HepG2 (cell line): ENCODE data around the gene GRIN3B. TPM values are rescaled to one million over a fixed set of nuclear protein-coding genes. Genes with fewer than 3 reads are reported as not detected.

Experiments
- BHLHE40 ChIP-seq: IDR thresholded peaks from 2 replicates; pipeline ENCODE4 v1.6.1; 2011; ENCODE audit warnings: low read length, improper control_type of control experiment
- BORCS8-MEF2B ChIP-seq: sonication (generic); formaldehyde crosslinking; IDR thresholded peaks from 2 replicates; pipeline ENCODE4 v1.8.0; 2022; ENCODE audit warnings: mild to moderate bottlenecking, missing genetic modification reagents
- EED ChIP-seq: sonication (generic); formaldehyde crosslinking; IDR thresholded peaks from 2 replicates; pipeline ENCODE4 v1.5.0; 2020; ENCODE audit warnings: mild to moderate bottlenecking, missing genetic modification reagents
- FOXO1 ChIP-seq: sonication (generic); formaldehyde crosslinking; IDR thresholded peaks from 2 replicates; pipeline ENCODE4 v1.4.0; 2020; ENCODE audit warnings: missing genetic modification reagents
- GATAD1 ChIP-seq: IDR thresholded peaks from 2 replicates; pipeline ENCODE4 v1.6.1; 2016; ENCODE audit warnings: missing genetic modification reagents, missing compliant biosample characterization
- HOXA3 ChIP-seq: sonication (generic); formaldehyde crosslinking; IDR thresholded peaks from 2 replicates; pipeline ENCODE4 v1.5.0; 2020; ENCODE audit warnings: missing genetic modification reagents
- ISL2 ChIP-seq: sonication (generic); formaldehyde crosslinking; IDR thresholded peaks from 2 replicates; pipeline ENCODE4 v1.5.0; 2020; ENCODE audit warnings: missing genetic modification reagents
- MAFK ChIP-seq, 2 experiments: IDR thresholded peaks in 1 of 2; conservative IDR thresholded peaks in 1 of 2; 2 replicates each; pipeline ENCODE4 v1.6.1; 2011; ENCODE audit warnings: improper control_type of control experiment in 2 of 2, low read length in 2 of 2
- MAZ ChIP-seq, 2 experiments: sonication (generic) in 1 of 2; formaldehyde crosslinking in 1 of 2; IDR thresholded peaks; 2 replicates each; pipeline versions ENCODE4 v1.5.0 to v1.6.1; 2012 to 2020; ENCODE audit warnings: low read depth in 2 of 2, mild to moderate bottlenecking in 2 of 2, borderline replicate concordance in 1 of 2, improper control_type of control experiment in 1 of 2, low read length in 1 of 2, missing genetic modification reagents in 1 of 2, moderate library complexity in 1 of 2
- NONO ChIP-seq, 2 experiments: fragments of 450-650 bp in 1 of 2; sonication (generic) in 1 of 2; formaldehyde crosslinking in 1 of 2; IDR thresholded peaks in 1 of 2; conservative IDR thresholded peaks in 1 of 2; 2 replicates each; pipeline versions ENCODE4 v1.6.1 to v1.8.0; 2017 to 2022; ENCODE audit warnings: mild to moderate bottlenecking in 1 of 2, missing genetic modification reagents in 1 of 2, moderate library complexity in 1 of 2
- PHF8 ChIP-seq: sonication (generic); formaldehyde crosslinking; IDR thresholded peaks from 2 replicates; pipeline ENCODE4 v1.5.0; 2020; ENCODE audit warnings: missing genetic modification reagents
- PRMT3 ChIP-seq: sonication (generic); formaldehyde crosslinking; IDR thresholded peaks from 2 replicates; pipeline ENCODE4 v1.8.1; 2022; ENCODE audit warnings: low read depth, mild to moderate bottlenecking, moderate library complexity, missing genetic modification reagents, borderline replicate concordance
- RAD21 ChIP-seq: fragments of 450-650 bp; formaldehyde crosslinking; IDR thresholded peaks from 2 replicates; pipeline ENCODE4 v1.5.0; 2020; ENCODE audit warnings: mild to moderate bottlenecking
- REPIN1 ChIP-seq: sonication (generic); formaldehyde crosslinking; IDR thresholded peaks from 2 replicates; pipeline ENCODE4 v1.8.0; 2022; ENCODE audit warnings: missing genetic modification reagents, low read depth, mild to moderate bottlenecking, borderline replicate concordance
- SRSF1 ChIP-seq: fragments of 200-400 bp; formaldehyde crosslinking; optimal IDR thresholded peaks from 2 replicates; pipeline ENCODE3; 2017; ENCODE audit warnings: mild to moderate bottlenecking, low read depth, low read length, moderate library complexity
- TFDP2 ChIP-seq: sonication (generic); formaldehyde crosslinking; IDR thresholded peaks from 2 replicates; pipeline ENCODE4 v1.4.0; 2020; ENCODE audit warnings: missing genetic modification reagents
- ZBTB2 ChIP-seq: sonication (generic); formaldehyde crosslinking; IDR thresholded peaks from 2 replicates; pipeline ENCODE4 v1.8.0; 2022; ENCODE audit warnings: low read depth, missing genetic modification reagents
- ZBTB46 ChIP-seq: sonication (generic); formaldehyde crosslinking; IDR thresholded peaks from 2 replicates; pipeline ENCODE4 v1.4.0; 2020; ENCODE audit warnings: mild to moderate bottlenecking, missing genetic modification reagents, borderline replicate concordance
- ZBTB7A ChIP-seq: sonication (generic); formaldehyde crosslinking; IDR thresholded peaks from 2 replicates; pipeline ENCODE4 v1.8.0; 2022; ENCODE audit warnings: mild to moderate bottlenecking, missing genetic modification reagents
- ZFY ChIP-seq: sonication (generic); formaldehyde crosslinking; IDR thresholded peaks from 2 replicates; pipeline ENCODE4 v1.4.0; 2020; ENCODE audit warnings: missing genetic modification reagents
- ZNF232 ChIP-seq: sonication (generic); formaldehyde crosslinking; IDR thresholded peaks from 2 replicates; pipeline ENCODE4 v1.4.0; 2020; ENCODE audit warnings: missing genetic modification reagents, borderline replicate concordance
- ZNF652 ChIP-seq: IDR thresholded peaks from 2 replicates; pipeline ENCODE4 v1.6.1; 2016; ENCODE audit warnings: low read depth, borderline replicate concordance
- ZSCAN21 ChIP-seq: sonication (generic); formaldehyde crosslinking; IDR thresholded peaks from 2 replicates; pipeline ENCODE4 v1.8.0; 2022; ENCODE audit warnings: mild to moderate bottlenecking, missing genetic modification reagents, moderate library complexity, borderline replicate concordance
- polyA plus RNA-seq, 8 experiments: library from polyadenylated mRNA; depleted of rRNA in 3 of 8; stranded (reverse) in 7 of 8; unstranded in 1 of 8; fragments of >200 nt; fragmentation: Illumina TruSeq in 4 of 8; extraction: Trizol in 4 of 8; gene quantifications; 2 replicates each; pipeline versions ENCODE4 v1.2.1 to v1.2.3, GENCODE V29; 2011 to 2016; ENCODE audit warnings: low read depth in 4 of 8, missing spikeins in 1 of 8, mixed read lengths in 1 of 8; ENCODE audit not compliant: insufficient read depth in 1 of 8
- total RNA-seq, 5 experiments: library from RNA; depleted of rRNA; stranded (reverse); fragments of >200 nt; fragmentation: Illumina TruSeq; extraction: Trizol; gene quantifications; 2 replicates each; pipeline ENCODE4 v1.2.3, GENCODE V29; 2016; ENCODE audit warnings: low read depth in 1 of 5
- TF ChIP-seq, protein P1 (sequence below): sonication (generic); formaldehyde crosslinking; IDR thresholded peaks from 2 replicates; pipeline ENCODE4 v1.5.0; 2020; ENCODE audit warnings: missing genetic modification reagents, mild to moderate bottlenecking, borderline replicate concordance

GRIN3B gene
- total and polyA plus RNA-seq, 2 of the 13 experiments (the other 11 are each of a cell fraction or from before 2014, with no cell fraction given): 0.07 to 0.20 TPM

DNA sequence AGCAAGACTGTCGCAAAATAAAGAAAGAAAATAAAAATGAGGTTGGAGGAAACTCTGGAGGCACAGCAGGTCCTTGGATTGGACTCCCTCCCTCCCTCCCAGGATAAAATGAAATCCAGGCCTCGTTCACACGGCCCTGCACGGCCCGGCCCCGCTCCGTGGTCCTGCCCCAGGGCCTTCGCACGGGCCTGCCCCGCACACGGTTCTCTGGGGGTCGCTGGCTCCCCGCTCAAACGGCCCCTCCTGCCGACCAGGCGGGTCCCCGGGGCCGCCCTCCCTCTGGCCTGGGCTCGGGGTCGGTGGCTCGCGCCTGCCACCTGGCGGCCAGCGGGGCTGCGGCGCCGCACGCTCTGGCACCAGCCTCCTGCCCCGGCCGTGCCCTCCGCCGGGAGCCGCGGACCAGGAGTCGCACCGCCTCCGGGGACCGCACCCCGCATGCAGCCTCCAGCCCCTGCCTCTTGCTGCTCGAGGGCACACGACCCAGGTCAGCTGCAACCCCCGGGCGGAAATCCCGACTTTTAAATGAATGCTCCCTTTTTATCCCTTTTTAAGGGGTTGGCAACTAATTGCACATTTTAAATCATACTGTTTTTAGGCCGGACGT is 17.6 kb upstream of the GRIN3B start (continued):
- TF ChIP-seq TFDP2 (CRISPR knock-in tag): 0 out of 2 replicates have a peak, but pooled peaks have one; percentile 20
- peak; percentile 63; the same call in 1 of the 2 replicates for TF ChIP-seq MAZ (IDR thresholded peaks at IDR 0.05; ENCODE audit: borderline replicate concordance, low read depth, low read length)
- peak; percentile 94 for TF ChIP-seq MAZ (CRISPR knock-in tag; IDR thresholded peaks at IDR 0.05; ENCODE audit: low read depth)
- 0 out of 2 replicates have a peak, but pooled peaks have one; percentile 8 for TF ChIP-seq ZNF232 (CRISPR knock-in tag)
- TF ChIP-seq ZBTB46 (CRISPR knock-in tag): no peak
- peak; percentile 74; the same call in 1 of the 2 replicates for TF ChIP-seq HOXA3
- TF ChIP-seq FOXO1 (CRISPR knock-in tag): peak; percentile 38; the same call in 1 of the 2 replicates
- TF ChIP-seq ISL2 (CRISPR knock-in tag): no peak
- TF ChIP-seq GATAD1 (CRISPR knock-in tag): 0 out of 2 replicates have a peak, but pooled peaks have one; percentile 17
- TF ChIP-seq RAD21: peak; percentile 99
- no peak for TF ChIP-seq ZNF652 (CRISPR knock-in tag)
- no peak for TF ChIP-seq NONO (IDR thresholded peaks at IDR 0.05)
- TF ChIP-seq NONO (CRISPR knock-in tag; conservative IDR thresholded peaks at IDR 0.05): peak; percentile 62; the same call in 1 of the 2 replicates
- 0 out of 2 replicates have a peak, but pooled peaks have one; percentile 19 for TF ChIP-seq BHLHE40
- no peak for TF ChIP-seq MAFK (conservative IDR thresholded peaks at IDR 0.05 in 1 of 2, IDR thresholded peaks at IDR 0.05 in 1 of 2; ENCODE audit: low read length in 2 of 2)
- peak; percentile 61; the same call in 1 of the 2 replicates for TF ChIP-seq ZBTB2
- TF ChIP-seq ZSCAN21: peak; percentile 69; the same call in 1 of the 2 replicates
- TF ChIP-seq SRSF1: peak; percentile 1
- peak; percentile 53; the same call in 1 of the 2 replicates for TF ChIP-seq REPIN1
- TF ChIP-seq EED: 0 out of 2 replicates have a peak, but pooled peaks have one; percentile 26
- TF ChIP-seq ZFY (CRISPR knock-in tag): peak; percentile 57
- TF ChIP-seq ZBTB7A: peak; percentile 81
- TF ChIP-seq PHF8 (CRISPR knock-in tag): peak; percentile 30; the same call in 1 of the 2 replicates
- no peak for TF ChIP-seq PRMT3 (CRISPR knock-in tag)
- TF ChIP-seq BORCS8-MEF2B: peak; percentile 27; the same call in 1 of the 2 replicates
- TF ChIP-seq, protein P1, sequence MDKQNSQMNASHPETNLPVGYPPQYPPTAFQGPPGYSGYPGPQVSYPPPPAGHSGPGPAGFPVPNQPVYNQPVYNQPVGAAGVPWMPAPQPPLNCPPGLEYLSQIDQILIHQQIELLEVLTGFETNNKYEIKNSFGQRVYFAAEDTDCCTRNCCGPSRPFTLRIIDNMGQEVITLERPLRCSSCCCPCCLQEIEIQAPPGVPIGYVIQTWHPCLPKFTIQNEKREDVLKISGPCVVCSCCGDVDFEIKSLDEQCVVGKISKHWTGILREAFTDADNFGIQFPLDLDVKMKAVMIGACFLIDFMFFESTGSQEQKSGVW (CRISPR knock-in tag): no peak
